ENCODE results near the gene ZNF107.

- TF ChIP-seq CTCF (IDR thresholded peaks at IDR 0.05; ENCODE audit: low read depth, low read length, poor library complexity, severe bottlenecking): no peak
- TF ChIP-seq EZH2phosphoT487 (IDR thresholded peaks at IDR 0.05; ENCODE audit: borderline replicate concordance, low read length): no peak
Observed at GRCh38 chr7:64753032-64753431, 87.1 kb downstream of the ZNF107 start.

Measured in DOHH2 (cell line).